SH-SY5Y (cell line): ENCODE results near the gene C2orf78.
"Not testable (repeated sequence)": the region's sequence is repeated elsewhere in the genome, so short reads cannot be mapped to it uniquely, and the experiment has no call there.

Source experiments
- GATA2 ChIP-seq: IDR thresholded peaks from 2 replicates; pipeline ENCODE4 v1.6.1; 2011; ENCODE audit warnings: mild to moderate bottlenecking, low read depth, low read length
- GATA3 ChIP-seq: IDR thresholded peaks from 2 replicates; pipeline ENCODE4 v1.6.1; 2011; ENCODE audit warnings: low read depth, mild to moderate bottlenecking, low read length, moderate library complexity

The C2orf78 gene, protein sequence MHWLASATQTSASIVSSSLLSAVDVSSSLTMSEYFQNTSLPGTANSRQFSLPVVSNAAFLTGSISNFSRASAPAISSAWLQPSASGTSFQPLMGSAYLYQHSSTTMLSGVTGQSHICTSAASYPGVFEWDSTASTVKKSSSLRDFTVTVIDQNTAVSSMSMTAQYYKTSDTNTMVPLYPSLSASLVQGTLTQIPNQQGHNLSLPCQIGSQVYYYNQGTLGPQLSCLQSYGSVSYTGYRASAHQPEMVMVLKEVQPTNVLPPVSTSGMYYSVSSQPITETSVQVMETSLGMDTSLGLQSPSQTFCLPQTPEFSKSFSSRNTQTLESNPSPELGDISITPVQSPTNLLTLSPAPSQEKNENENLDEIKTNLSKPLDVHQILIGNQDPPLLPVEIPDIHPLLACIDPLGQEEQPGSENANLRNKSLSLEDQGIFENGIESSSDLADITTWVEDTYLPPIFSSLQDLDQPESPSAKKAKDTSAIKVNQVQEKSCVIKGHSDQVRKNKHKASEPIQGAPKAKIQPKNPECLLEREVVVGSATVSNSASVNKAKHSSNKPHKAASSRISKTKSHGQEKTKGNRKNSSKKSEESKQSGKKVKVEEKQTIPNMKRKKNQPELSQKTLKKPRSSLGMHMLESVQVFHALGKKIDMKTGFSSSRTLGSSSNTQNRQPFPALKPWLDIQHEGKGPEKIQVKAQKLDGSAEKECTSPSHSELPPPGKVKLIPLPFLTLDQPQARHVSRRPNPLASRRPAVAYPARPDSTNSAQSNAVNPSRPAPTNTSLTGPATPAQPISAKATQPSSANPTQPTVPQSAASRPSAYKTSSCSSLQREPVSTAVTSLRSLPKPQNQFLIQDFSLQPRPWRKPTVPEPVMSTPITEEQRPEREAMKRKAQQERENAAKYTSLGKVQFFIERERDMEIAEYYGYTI

DNA sequence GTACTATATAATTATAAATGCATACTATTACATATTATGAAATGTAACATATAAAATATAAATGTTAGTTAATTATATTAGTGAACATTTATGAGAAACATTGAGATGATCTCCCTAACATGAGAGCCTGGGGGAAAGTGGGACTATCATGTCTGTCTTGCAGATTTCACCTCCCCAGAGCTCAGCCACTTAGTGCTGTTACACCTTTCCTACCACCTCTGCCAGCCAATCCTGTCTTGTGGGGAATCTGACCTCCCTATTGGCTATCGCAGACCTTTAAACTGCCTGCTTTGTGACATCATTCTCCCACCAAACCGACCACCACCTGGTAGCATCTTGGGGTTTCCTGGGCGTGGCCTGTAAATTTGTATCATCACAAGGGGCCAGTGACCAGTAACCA, at the start of gene C2orf78:
Gene C2orf78 (plus strand): TSS at position 301 of the 400 bp plus-strand sequence. CDS start 127 bp downstream, outside the sequence.
- not testable (repeated sequence) for TF ChIP-seq GATA2, GATA3

DNA sequence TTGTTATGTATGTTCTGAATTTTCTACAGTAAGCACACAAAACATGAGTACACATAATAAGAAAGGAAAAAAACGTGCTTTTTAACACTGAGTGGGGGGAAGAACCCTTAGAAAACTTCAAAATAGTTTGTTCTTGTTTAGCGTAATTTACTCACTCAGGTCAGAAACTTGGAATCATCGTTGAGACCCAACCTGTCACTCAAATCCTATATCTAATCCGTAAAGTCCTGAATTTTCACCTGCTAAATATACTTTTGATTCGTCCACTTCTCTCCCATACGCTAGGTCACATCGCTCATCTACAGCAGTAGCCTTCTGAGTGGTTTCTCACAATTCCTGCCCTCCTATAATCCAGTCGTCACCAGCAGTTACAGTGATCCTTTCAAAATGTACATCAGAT, 47.6 kb upstream of the C2orf78 start:
- no peak for TF ChIP-seq GATA3
- TF ChIP-seq GATA2: no peak

GRCh38 chr2:73736855-73737779, 46.9 kb upstream of the C2orf78 start, which contains the start of gene TPRKB:
TSS of gene TPRKB (minus strand) at chr2:73737345. CDS start at chr2:73734569, 2,776 bp downstream.
- TF ChIP-seq GATA2 (no peak), GATA3 (no peak)

DNA sequence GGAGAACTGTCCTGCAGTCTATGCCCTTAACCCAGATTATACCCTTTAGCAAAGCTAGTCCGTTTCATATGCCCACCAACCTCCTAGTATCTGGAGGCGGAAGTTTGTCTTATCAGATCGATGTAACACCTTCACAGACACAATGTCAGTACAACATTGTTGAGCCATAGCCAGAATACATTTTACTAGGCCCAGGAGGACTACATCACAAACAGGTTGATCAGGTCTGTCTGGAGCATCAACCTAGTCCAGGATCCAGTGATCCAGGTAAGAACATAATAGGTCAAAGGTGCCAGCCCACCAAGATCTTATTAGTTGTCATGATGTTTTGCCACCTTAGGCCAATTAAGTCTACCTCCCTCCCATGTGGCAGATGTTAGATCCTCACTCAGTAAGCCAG, 44.9 kb upstream of the C2orf78 start:
- TF ChIP-seq GATA3 (no peak), GATA2 (no peak)

DNA sequence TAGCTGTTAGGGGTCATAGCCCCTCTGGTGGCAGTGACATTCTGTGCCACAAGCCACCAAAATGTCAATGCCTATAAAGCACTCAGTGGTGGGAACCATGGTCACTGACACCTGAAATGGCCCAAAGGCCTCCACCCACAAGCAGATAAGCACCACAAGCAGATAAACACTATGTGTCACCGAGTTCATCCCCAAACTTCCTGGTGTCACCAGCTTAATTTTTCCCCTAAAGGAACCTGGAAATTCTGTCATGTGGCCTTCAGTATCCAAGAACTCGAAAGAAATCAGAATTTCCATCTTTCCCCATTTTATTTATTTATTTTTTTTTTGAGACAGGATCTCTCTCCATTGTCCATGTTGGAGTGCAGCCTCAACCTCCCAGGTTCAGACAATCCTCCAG, 43.2 kb upstream of the C2orf78 start:
- TF ChIP-seq GATA2: no peak
- TF ChIP-seq GATA3: no peak

- no peak for TF ChIP-seq GATA2
- no peak for TF ChIP-seq GATA3
Measured at GRCh38 chr2:73746015-73746876, 37.7 kb upstream of the C2orf78 start.

- TF ChIP-seq GATA3 (no peak), GATA2 (no peak)
Measured at GRCh38 chr2:73746877-73747208, 37.1 kb upstream of the C2orf78 start.

DNA sequence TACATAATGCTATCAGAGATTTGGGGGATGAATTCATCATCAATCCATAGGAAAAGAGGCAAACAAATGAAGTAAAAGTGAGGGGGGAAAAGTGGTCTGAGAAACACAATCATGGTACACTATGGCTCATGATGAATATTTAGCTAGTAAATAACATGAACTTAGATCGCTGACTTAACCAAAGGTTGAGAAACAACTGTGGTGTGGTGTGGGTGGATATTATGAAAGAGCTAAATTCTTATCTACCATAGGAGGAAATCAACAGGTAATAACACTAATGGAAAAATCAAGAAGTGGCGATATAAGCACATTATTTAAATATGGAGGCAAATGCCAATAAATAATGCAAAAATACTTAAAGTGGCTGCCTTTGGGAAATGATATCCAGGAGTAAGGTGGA, 34.7 kb upstream of the C2orf78 start:
- no peak for TF ChIP-seq GATA2
- TF ChIP-seq GATA3: no peak

DNA sequence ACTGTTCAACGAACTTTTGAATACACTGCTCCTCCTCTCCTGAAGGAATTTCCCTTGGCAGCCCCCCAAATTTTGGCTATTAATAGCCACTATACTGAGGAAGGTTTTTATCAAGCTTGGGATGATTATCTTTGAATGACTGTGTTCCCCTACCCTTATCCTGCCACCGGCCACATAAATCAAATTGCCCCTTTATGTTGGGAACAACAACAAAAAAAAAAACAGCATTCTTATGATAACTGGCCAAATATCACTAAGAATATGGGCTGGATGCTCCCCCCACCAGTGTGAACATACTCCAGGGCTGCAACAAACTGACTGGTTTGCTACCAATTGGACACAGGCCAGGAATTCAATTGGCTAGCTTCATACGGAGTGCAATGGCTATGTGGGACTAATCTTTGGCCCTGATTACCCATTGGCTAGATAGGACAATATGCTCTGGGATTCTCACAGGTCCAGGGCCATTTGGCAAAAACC, 24.7 kb upstream of the C2orf78 start:
- TF ChIP-seq GATA3: no peak
- TF ChIP-seq GATA2: no peak

- no peak for TF ChIP-seq GATA2
- no peak for TF ChIP-seq GATA3
Measured at GRCh38 chr2:73759904-73760303, 24.1 kb upstream of the C2orf78 start.

GRCh38 chr2:73762571-73762970, 21.4 kb upstream of the C2orf78 start:
- TF ChIP-seq GATA2: no peak
- no peak for TF ChIP-seq GATA3

GRCh38 chr2:73764945-73765344, 19.0 kb upstream of the C2orf78 start:
- no peak for TF ChIP-seq GATA2
- TF ChIP-seq GATA3: no peak
